NCI-H524 (cell line): ENCODE data around the gene SLC25A39.
"Not testable (repeated sequence)": the region's sequence is repeated elsewhere in the genome, so short reads cannot be mapped to it uniquely, and the experiment has no call there.

Experiments
- DNase-seq, 2 experiments: peaks; one replicate each; lab custom pipeline; 2025; lab: John Stamatoyannopoulos, UW

The SLC25A39 gene

GRCh38 chr17:44354582-44355561, 30.2 kb upstream of the SLC25A39 start:
- peak; percentile 8 to 63 for DNase-seq

DNA sequence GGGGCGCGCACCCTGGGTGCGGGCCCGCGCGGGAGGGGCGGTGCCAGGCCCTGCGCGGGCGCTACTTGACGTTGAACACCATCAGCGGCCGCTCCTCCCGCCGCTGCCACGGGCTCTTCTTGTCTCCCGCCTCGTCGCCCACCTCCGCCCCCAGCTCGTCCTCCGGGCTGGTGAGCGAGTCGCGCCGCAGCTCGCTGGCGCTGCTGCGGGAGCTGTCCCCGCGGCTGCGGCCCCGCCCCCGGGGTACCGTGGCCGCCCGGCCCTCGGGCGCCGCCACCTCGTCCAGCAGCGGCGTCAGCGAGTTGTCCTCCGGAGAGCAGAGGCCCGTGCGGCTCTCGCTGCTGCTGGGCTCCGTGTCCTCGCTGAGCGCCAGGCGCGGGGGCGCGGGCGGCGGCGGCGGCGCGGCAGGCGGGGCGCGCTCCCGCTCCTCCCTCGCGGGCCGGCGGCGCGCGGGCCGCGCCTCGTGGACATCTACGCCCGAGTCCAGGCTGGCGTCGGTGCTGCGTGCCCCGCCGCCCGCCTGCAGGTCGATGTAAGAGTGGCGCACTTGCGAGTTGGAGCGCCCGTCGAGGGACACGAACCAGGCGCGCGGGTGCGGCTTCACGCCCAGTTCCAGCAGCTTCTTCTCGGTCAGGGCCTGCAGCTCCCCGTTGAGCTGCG, 29.2 kb upstream of the SLC25A39 start:
- no peak for DNase-seq

DNA sequence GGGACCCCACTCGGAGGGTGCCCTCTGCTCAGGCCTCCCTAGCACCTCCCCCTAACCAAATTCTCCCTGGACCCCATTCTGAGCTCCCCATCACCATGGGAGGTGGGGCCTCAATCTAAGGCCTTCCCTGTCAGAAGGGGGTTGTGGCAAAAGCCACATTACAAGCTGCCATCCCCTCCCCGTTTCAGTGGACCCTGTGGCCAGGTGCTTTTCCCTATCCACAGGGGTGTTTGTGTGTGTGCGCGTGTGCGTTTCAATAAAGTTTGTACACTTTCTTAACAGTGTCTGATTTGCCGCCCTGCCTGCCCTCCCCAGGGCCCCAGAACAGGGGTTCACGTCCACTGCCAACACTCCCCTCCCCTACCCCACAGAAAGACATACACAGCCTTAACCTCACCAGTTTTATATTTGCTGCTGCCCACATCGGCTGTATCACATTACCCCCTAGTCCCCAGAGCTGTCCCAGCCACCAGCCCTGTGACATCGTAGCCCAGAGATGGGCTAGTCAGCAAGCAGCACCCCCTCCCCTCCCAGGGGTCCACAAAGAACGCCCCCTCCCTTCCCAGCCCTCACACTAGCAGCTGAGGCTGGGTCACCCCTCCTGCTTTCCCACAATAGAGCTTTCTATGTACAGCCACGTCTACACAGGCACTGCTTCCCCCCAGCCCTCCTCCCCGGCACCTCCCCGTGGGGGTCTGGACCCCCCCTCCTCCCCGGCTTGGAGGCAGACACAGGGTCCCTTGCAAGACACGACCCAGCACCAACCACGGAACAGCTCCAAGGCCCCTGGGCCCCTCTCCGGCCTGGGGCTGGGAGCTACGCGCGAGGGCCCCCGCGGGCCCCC, 28.4 kb upstream of the SLC25A39 start:
- DNase-seq: no peak

GRCh38 chr17:44351961-44352827, 27.6 kb upstream of the SLC25A39 start:
- no peak for DNase-seq

DNA sequence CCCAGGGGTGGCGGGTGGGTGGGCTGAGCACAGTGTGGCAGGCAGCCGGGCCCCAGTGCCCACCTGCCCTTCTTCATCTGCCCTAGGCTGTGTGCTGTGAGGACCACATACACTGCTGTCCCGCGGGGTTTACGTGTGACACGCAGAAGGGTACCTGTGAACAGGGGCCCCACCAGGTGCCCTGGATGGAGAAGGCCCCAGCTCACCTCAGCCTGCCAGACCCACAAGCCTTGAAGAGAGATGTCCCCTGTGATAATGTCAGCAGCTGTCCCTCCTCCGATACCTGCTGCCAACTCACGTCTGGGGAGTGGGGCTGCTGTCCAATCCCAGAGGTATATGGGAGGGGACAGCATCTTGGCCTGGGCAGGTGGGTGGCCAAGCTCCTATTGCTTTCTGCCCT, 26.8 kb upstream of the SLC25A39 start:
- DNase-seq: no peak

GRCh38 chr17:44350733-44351226, 26.2 kb upstream of the SLC25A39 start:
- DNase-seq: peak in 1 of 2 experiments; percentile 75

- DNase-seq: no peak
Measured at GRCh38 chr17:44349553-44350070, 25.0 kb upstream of the SLC25A39 start.

- DNase-seq: no peak
Measured at GRCh38 chr17:44348988-44349364, 24.4 kb upstream of the SLC25A39 start.

DNA sequence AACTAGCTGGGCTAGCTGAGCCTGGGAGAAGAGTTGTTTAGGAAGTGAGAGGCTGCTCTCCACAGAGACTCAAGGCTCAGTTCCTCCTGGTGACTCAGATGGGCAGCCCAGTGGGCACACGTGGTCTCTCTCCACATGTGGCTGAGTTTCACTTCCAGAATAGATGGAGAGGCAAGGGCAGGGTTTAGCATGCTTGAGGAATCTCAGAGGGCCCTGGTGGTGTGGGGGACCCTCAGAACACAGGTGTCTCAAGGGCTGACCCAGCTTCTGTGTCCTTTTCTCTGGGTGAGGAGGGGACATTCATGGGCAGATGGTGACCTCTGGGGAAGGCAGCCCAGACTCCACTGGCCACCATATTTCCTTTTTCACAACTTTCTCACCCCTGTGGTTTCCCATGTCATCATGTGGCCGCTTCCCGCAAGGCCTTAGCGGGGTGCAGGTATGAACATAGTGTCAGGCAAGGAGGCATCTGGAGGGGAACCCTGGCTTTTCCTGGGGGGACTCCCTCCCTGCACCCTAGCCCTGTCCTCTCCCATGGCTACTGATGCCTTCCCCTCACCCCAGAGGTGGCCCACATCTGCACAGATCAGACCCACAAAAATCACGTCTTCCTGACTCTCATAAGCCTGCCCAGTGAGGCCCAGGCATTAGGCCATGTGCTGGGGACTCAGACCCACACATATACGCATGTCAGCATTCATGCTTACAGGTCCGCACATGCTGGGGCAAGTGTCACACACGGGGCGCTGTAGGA, 23.8 kb upstream of the SLC25A39 start:
- DNase-seq: no peak

DNA sequence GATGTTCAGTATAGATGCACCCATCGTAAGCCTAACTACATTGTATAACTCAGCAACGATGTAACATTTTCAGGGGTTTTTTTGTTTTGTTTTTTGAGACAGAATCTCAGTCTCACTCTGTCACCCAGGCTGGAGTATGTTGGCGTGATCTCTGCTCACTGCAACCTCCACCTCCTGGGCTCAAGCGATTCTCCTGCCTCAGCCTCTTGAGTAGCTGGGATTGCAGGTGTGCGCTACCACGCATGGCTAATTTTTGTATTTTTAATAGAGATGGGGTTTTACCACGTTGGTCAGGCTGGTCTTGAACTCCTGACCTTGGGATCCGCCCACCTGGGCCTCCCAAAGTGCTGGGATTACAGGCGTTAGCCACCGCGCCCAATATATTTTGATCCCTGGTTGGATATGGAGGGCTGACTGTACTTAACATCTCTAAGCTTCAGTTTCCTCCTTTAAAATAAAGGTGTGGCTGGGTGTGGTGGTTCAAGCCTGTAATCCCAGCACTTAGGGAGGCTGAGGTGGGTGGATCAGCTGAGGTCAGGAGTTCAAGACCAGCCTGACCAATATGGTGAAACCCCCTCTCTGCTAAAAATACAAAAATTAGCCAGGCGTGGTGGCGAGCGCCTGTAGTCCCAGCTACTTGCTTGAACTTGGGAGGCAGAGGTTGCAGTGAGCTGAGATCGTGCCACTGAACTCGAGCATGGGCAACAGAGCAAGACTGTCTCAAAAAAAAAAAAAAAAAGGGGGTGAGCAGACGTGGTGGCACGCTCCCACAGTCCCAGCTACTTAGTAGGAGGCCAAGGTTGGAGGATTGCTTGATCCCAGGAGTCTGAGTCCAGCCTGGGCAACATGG, 22.8 kb upstream of the SLC25A39 start:
- DNase-seq: not testable (repeated sequence)

GRCh38 chr17:44346064-44346844, 21.6 kb upstream of the SLC25A39 start:
- no peak for DNase-seq

GRCh38 chr17:44345454-44346026, 20.9 kb upstream of the SLC25A39 start:
- peak; percentile 89 to 90 for DNase-seq

- peak; percentile 99 for DNase-seq
Measured at GRCh38 chr17:44344939-44345453, 20.4 kb upstream of the SLC25A39 start, which contains the start of gene GRN. Gene GRN (plus strand): TSS chr17:44345302. CDS start chr17:44349165, 3,863 bp downstream.

DNA sequence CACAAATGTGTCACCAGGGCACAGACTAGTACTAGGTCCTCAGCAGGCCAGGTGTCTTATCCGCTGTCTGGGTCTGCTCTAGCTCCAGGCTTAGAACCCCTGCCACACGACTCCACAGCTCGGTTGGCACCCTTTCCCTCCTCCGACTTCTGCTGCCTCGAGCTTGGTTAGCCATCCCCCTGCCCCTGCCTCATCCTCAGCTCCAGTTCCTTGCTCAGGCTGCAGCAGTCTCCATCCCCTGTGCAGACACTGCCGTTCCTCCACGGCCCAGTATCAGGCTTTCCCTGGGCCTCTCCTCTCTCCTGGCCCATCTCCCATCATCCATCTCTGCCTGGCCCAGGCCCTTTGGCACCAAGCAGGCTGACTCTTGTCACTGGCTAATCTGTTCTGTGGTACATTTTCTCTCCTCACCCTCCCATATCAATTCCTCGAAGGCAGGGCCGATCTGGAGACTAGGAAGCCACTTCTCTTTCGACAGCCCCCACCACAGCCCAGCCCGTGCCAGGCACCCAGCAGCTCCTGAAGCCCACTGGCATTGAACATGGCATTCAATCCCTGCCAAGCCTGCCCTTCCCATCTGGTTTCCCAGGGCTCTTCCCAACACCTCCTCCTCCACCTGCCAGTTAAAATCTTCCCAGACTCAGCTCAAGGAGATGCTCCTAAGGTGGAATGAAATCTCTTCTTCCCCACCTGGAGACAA, 19.0 kb upstream of the SLC25A39 start:
- DNase-seq: no peak

DNA sequence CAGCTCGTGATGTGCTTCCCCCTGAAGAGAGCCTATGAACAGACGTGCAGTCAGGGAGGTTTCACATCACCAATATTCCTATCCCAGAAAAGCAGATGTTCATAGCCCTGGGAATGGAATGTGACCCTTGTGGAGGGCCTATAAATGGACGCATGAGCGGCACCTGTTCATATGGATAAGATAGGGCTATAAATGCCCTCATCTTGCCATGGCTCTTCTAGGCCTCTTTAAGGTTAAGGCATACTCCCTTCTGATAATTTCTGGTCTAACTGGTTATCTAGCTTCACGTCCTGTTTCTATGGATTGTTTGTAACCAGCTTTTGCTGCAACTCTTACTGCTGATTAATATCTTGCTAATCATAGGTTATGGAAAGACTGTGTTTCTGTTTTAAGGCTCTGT, 15.9 kb upstream of the SLC25A39 start:
- peak in 1 of 2 experiments; percentile 43 for DNase-seq

- no peak for DNase-seq
Measured at GRCh38 chr17:44338702-44339101, 14.1 kb upstream of the SLC25A39 start.

- DNase-seq: no peak
Measured at GRCh38 chr17:44335968-44336367, 11.3 kb upstream of the SLC25A39 start.
